MM.1S (cell line): ENCODE measurements around the gene MIEF1.

Experiments
- DNase-seq: peaks from one replicate; pipeline ENCODE4 v3.0.0-alpha.2; 2015
- H2AFZ ChIP-seq: fragments of 300-600 bp; sonication (generic); 2 replicates; pipeline ENCODE4 v1.6.0; 2016; ENCODE audit warnings: antibody characterized with exemption, low read length
- H3F3A ChIP-seq: fragments of 300-600 bp; sonication (generic); 2 replicates; pipeline ENCODE4 v1.6.1; 2016; ENCODE audit warnings: mild to moderate bottlenecking, antibody characterized with exemption, low read length, moderate library complexity, mixed read lengths; ENCODE audit not compliant: insufficient read depth
- H3K27ac ChIP-seq: fragments of 300-600 bp; sonication (generic); 2 replicates; pipeline ENCODE4 v1.5.1; 2016; ENCODE audit warnings: mild to moderate bottlenecking, low read length
- H3K27me3 ChIP-seq: fragments of 300-600 bp; sonication (generic); replicated peaks from 2 replicates; pipeline ENCODE4 v1.6.0; 2016; ENCODE audit warnings: low read length; ENCODE audit not compliant: insufficient read depth
- H3K36me3 ChIP-seq: fragments of 300-600 bp; sonication (generic); replicated peaks from 2 replicates; pipeline ENCODE4 v1.6.1; 2016; ENCODE audit warnings: mild to moderate bottlenecking, low read length, mixed read lengths; ENCODE audit not compliant: insufficient read depth
- H3K4me1 ChIP-seq: fragments of 300-600 bp; sonication (generic); 2 replicates; pipeline ENCODE4 v1.6.1; 2016; ENCODE audit warnings: low read length, mixed read lengths
- H3K4me2 ChIP-seq: fragments of 300-600 bp; sonication (generic); 2 replicates; pipeline ENCODE4 v1.6.0; 2016; ENCODE audit warnings: low read depth, low read length
- H3K4me3 ChIP-seq: fragments of 300-600 bp; sonication (generic); 2 replicates; pipeline ENCODE4 v1.5.1; 2016; ENCODE audit warnings: low read length, mixed read lengths
- H3K79me2 ChIP-seq: fragments of 300-600 bp; sonication (generic); 2 replicates; pipeline ENCODE4 v1.6.1; 2016; ENCODE audit warnings: mixed run types, low read length, mixed read lengths
- H3K9ac ChIP-seq: fragments of 300-600 bp; sonication (generic); 2 replicates; pipeline ENCODE4 v1.6.1; 2016; ENCODE audit warnings: low read length, mixed read lengths
- H3K9me2 ChIP-seq: fragments of 300-600 bp; sonication (generic); replicated peaks from 2 replicates; pipeline ENCODE4 v1.6.1; 2016; ENCODE audit warnings: mild to moderate bottlenecking, low read length, mixed read lengths; ENCODE audit not compliant: insufficient read depth
- H3K9me3 ChIP-seq: fragments of 300-600 bp; sonication (generic); replicated peaks from 2 replicates; pipeline ENCODE4 v1.6.1; 2016; ENCODE audit warnings: mild to moderate bottlenecking, low read length, mixed read lengths; ENCODE audit not compliant: insufficient read depth
- H4K20me1 ChIP-seq: fragments of 300-600 bp; sonication (generic); 2 replicates; pipeline ENCODE4 v1.6.1; 2016; ENCODE audit warnings: mild to moderate bottlenecking, low read length, moderate library complexity, mixed read lengths; ENCODE audit not compliant: insufficient read depth
- EZH2 ChIP-seq: fragments of 300-600 bp; sonication (generic); optimal IDR thresholded peaks from 2 replicates; pipeline ENCODE3; 2017; ENCODE audit warnings: low read depth, mild to moderate bottlenecking, antibody characterized with exemption, low read length, mixed read lengths
- EZH2phosphoT487 ChIP-seq: fragments of 300-600 bp; sonication (generic); IDR thresholded peaks from 2 replicates; pipeline ENCODE4 v1.6.1; 2018; ENCODE audit warnings: antibody characterized with exemption, low read length
- TF ChIP-seq, protein P1 (sequence below): fragments of 300-600 bp; sonication (generic); IDR thresholded peaks from 2 replicates; pipeline ENCODE4 v1.5.1; 2016; ENCODE audit warnings: antibody characterized with exemption, low read length, mixed read lengths

MIEF1 gene

DNA sequence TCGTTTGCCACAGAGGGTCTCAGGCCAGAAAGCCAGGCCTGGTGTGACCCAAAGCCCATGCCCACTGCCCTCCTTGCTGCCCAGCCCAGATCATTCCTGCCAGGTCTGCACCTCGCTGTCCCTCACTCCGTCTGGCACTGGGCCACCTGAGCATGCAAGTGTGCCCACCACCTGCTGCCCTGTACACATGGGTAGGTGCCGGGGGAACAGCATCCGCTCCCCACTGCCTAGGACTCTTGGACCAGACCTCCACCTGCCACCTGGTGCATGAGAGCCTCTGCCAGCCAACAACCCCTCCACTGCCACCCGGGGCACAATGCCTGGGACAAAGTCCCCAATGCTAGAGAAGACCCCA is 32.8 kb upstream of the MIEF1 start:
- H4K20me1 ChIP-seq, result no peaks in the 10 kb centered on the region
- TF ChIP-seq, protein P1, sequence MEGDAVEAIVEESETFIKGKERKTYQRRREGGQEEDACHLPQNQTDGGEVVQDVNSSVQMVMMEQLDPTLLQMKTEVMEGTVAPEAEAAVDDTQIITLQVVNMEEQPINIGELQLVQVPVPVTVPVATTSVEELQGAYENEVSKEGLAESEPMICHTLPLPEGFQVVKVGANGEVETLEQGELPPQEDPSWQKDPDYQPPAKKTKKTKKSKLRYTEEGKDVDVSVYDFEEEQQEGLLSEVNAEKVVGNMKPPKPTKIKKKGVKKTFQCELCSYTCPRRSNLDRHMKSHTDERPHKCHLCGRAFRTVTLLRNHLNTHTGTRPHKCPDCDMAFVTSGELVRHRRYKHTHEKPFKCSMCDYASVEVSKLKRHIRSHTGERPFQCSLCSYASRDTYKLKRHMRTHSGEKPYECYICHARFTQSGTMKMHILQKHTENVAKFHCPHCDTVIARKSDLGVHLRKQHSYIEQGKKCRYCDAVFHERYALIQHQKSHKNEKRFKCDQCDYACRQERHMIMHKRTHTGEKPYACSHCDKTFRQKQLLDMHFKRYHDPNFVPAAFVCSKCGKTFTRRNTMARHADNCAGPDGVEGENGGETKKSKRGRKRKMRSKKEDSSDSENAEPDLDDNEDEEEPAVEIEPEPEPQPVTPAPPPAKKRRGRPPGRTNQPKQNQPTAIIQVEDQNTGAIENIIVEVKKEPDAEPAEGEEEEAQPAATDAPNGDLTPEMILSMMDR, result no peak
- no peak for TF ChIP-seq EZH2phosphoT487
- no peak for TF ChIP-seq EZH2
- H3K9me2 ChIP-seq, result no peaks in the 10 kb centered on the region
- no peak overlapping the region for H2AFZ ChIP-seq
- no peak overlapping the region for H3K4me3 ChIP-seq
- no peak overlapping the region for H3K9ac ChIP-seq
- H3K4me1 ChIP-seq, result peaks cover 63% of the 10 kb centered on the region
- H3F3A ChIP-seq, result peaks cover 58% of the 10 kb centered on the region
- H3K27ac ChIP-seq, result no peak overlapping the region
- no peaks in the 10 kb centered on the region for H3K27me3 ChIP-seq
- H3K9me3 ChIP-seq, result no peaks in the 10 kb centered on the region
- no peaks in the 10 kb centered on the region for H3K36me3 ChIP-seq
- H3K4me2 ChIP-seq, result no peak overlapping the region
- DNase-seq, result no peak
- peaks cover 72% of the 10 kb centered on the region for H3K79me2 ChIP-seq

DNA sequence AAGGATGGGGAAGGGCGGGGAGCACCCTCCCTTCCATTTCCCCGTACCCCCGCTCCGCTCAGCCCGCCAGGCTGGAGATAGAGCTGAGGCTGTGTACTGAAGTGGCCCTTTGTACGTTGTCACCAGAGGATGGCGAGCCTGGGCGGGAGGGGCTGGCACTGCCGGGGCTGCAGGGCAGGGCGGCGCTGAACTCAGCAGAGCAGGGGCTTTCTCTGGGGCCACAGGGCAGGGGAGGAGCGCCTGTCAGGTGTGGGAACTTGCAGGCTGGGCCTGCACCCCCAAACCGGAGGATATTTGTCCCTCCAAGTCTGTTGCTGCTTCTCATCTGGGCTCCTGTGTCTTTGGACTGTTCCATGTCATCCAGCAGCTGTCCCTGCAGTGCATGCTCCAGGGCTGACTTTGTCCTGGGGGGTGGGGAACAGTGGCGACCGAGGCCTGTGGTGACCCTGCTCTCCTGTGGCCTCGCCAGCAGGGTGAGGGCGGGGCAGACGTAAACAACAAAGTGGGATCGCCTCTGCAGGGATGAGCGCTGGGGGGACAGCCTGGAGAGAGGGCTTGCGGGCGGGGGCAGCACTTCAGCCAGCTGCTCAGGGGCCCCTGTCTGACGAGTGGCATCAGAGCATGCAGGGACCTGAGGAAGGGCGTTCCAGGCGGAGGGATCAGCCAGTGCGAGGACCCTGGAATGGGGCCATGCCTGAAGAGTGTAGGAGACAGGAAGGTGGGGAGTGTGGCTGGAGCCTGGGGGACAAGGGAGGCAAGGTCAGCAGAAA is 32.2 kb upstream of the MIEF1 start:
- H3K9me2 ChIP-seq, result no peaks in the 10 kb centered on the region
- H2AFZ ChIP-seq, result no peak overlapping the region
- H3F3A ChIP-seq, result peaks cover 57% of the 10 kb centered on the region
- H3K4me2 ChIP-seq, result no peak overlapping the region
- no peak overlapping the region for H3K9ac ChIP-seq
- H3K4me1 ChIP-seq, result peaks cover 63% of the 10 kb centered on the region
- DNase-seq, result no peak
- no peaks in the 10 kb centered on the region for H3K9me3 ChIP-seq
- H3K27me3 ChIP-seq, result no peaks in the 10 kb centered on the region
- TF ChIP-seq EZH2 (no peak), EZH2phosphoT487 (no peak)
- TF ChIP-seq, protein P1, result no peak
- peaks cover 77% of the 10 kb centered on the region for H3K79me2 ChIP-seq
- no peak overlapping the region for H3K4me3 ChIP-seq
- no peak overlapping the region for H3K27ac ChIP-seq
- H3K36me3 ChIP-seq, result no peaks in the 10 kb centered on the region
- H4K20me1 ChIP-seq, result no peaks in the 10 kb centered on the region

DNA sequence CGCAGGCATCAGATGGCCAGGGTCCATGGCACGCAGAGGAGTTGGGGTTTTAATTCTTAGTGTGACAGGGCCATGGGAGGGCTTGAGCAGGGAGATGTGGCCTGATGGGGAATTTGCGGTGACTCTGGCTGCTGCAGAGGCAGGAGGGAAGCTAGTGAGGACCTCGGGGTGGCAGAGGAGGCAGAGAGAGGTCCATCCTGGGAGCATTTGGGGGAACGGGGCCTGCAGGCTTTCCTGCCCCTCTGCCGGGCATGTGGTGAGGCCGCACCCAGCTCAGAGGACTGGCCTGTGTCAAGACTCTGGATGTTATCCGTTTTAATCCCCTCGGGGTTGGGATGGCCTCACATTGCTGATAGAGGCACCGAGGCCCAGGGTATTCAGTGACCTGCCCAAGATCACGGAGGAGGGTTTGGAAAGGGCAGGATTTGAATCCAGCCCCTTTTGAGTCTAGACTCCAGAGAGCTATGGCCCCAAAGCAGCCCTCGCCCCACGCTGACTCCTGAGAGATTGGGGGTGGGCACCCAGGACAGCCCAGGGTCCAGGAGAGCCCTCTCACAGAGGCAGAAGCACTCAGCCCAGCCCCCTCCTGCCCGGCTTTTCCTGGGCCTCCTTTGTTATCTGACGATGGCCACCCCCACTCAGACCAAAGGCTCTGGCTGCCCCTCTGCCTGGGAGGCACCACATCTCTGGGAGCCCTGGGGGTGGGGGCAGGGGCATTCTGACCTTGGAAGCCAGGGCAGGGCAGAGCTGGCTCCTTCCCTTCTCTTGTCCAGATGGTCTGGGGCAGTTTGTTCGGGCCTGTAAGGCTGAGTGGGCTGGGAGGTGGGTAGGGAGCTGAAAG is 31.4 kb upstream of the MIEF1 start:
- TF ChIP-seq EZH2 (no peak), EZH2phosphoT487 (no peak)
- TF ChIP-seq, protein P1, result no peak
- H3K36me3 ChIP-seq, result no peaks in the 10 kb centered on the region
- H2AFZ ChIP-seq, result no peak overlapping the region
- peak overlapping the region; percentile 84; the same call in 1 of the 2 replicates for H3K4me2 ChIP-seq
- H3K4me1 ChIP-seq, result peaks cover 57% of the 10 kb centered on the region
- H3F3A ChIP-seq, result peaks cover 53% of the 10 kb centered on the region
- H3K9me3 ChIP-seq, result no peaks in the 10 kb centered on the region
- DNase-seq, result no peak
- H3K4me3 ChIP-seq, result no peak overlapping the region
- H3K27ac ChIP-seq, result peak overlapping the region; percentile 93; the same call in 1 of the 2 replicates
- H3K9ac ChIP-seq, result peak overlapping the region; percentile 71; the same call in 1 of the 2 replicates
- no peaks in the 10 kb centered on the region for H4K20me1 ChIP-seq
- H3K79me2 ChIP-seq, result peaks cover 78% of the 10 kb centered on the region
- H3K27me3 ChIP-seq, result no peaks in the 10 kb centered on the region
- no peaks in the 10 kb centered on the region for H3K9me2 ChIP-seq
